IMR-90 (cell line): ENCODE measurements around the gene IL15RA. TPM values are rescaled to one million over a fixed set of nuclear protein-coding genes. Genes with fewer than 3 reads are reported as not detected.

ENCODE experiments used
- ATAC-seq: fragments of 200-7000 bp; cut with Tn5 transposase; 2 replicates; pipeline ENCODE4 v1.9.1; 2020; ENCODE audit warnings: low read depth, mild to moderate bottlenecking, moderate library complexity
- BruUV-seq: library from RNA; stranded (reverse); fragments of 400-500 nt; replicated peaks from 2 replicates; lab custom pipeline; 2021; lab: Mats Ljungman, UMichigan
- CTCF ChIA-PET: fragments of 300-600 bp; formaldehyde crosslinking; extraction: SDS; loops from one replicate; lab custom pipeline; 2021; ENCODE audit warnings: antibody characterized with exemption; lab: Yijun Ruan, JAX
- POLR2A ChIA-PET: fragments of 300-600 bp; sonication (Branson Sonifier 250); formaldehyde crosslinking; loops from one replicate; lab custom pipeline; 2022; ENCODE audit warnings: antibody characterized with exemption; ENCODE audit not compliant: unreplicated experiment; lab: Charles Lee
- DNase-seq: peaks from one replicate; pipeline ENCODE4 v3.0.0; 2013
- H2AFZ ChIP-seq: replicated peaks from 2 replicates; pipeline ENCODE3; 2013; ENCODE audit warnings: low read length, mild to moderate bottlenecking; ENCODE audit not compliant: poor library complexity
- H2AK5ac ChIP-seq: 2 replicates; pipeline ENCODE4 v1.6.1; 2013; ENCODE audit warnings: low read depth, low read length, inconsistent platforms
- H2AK9ac ChIP-seq: replicated peaks from 2 replicates; pipeline ENCODE3; 2013; ENCODE audit warnings: mild to moderate bottlenecking, low read depth, low read length, moderate library complexity; ENCODE audit not compliant: poor library complexity
- H2BK120ac ChIP-seq: 2 replicates; pipeline ENCODE4 v1.6.1; 2013; ENCODE audit warnings: low read depth, low read length, inconsistent platforms
- H2BK15ac ChIP-seq: 3 replicates; pipeline ENCODE4 v1.6.1; 2013; ENCODE audit warnings: low read depth, low read length, inconsistent platforms
- H2BK20ac ChIP-seq: 2 replicates; pipeline ENCODE4 v1.6.1; 2013; ENCODE audit warnings: low read depth, mild to moderate bottlenecking, inconsistent platforms, low read length, moderate library complexity
- H2BK5ac ChIP-seq: 2 replicates; pipeline ENCODE4 v1.6.1; 2013; ENCODE audit warnings: mild to moderate bottlenecking, low read depth, low read length, inconsistent platforms; ENCODE audit not compliant: poor library complexity, severe bottlenecking
- H3K14ac ChIP-seq: replicated peaks from 2 replicates; pipeline ENCODE4 v1.6.1; 2013; ENCODE audit warnings: low read depth, low read length, inconsistent platforms
- H3K18ac ChIP-seq: 2 replicates; pipeline ENCODE4 v1.6.1; 2013; ENCODE audit warnings: low read depth, low read length, control low read depth
- H3K23ac ChIP-seq: 2 replicates; pipeline ENCODE4 v1.6.1; 2013; ENCODE audit warnings: low read depth, low read length, inconsistent platforms
- H3K27ac ChIP-seq: 2 replicates; pipeline ENCODE4 v1.5.1; 2013; ENCODE audit warnings: mild to moderate bottlenecking, control low read depth, low read length; ENCODE audit not compliant: insufficient read depth
- H3K27me3 ChIP-seq: 2 replicates; pipeline ENCODE4 v1.6.1; 2013; ENCODE audit warnings: low read length; ENCODE audit not compliant: control insufficient read depth, insufficient read depth
- H3K36me3 ChIP-seq: 2 replicates; pipeline ENCODE4 v1.6.1; 2013; ENCODE audit warnings: low read length, mixed read lengths; ENCODE audit not compliant: control insufficient read depth, insufficient read depth
- H3K4ac ChIP-seq: 2 replicates; pipeline ENCODE4 v1.6.1; 2013; ENCODE audit warnings: low read depth, low read length, inconsistent platforms
- H3K4me1 ChIP-seq: 2 replicates; pipeline ENCODE4 v1.6.1; 2013; ENCODE audit warnings: low read length, mixed read lengths; ENCODE audit not compliant: control insufficient read depth, insufficient read depth
- H3K4me2 ChIP-seq: 2 replicates; pipeline ENCODE4 v1.6.1; 2013; ENCODE audit warnings: low read depth, mild to moderate bottlenecking, control low read depth, low read length, moderate library complexity
- H3K4me3 ChIP-seq: 2 replicates; pipeline ENCODE4 v1.5.1; 2013; ENCODE audit warnings: low read depth, mild to moderate bottlenecking, control low read depth, low read length, moderate library complexity; ENCODE audit not compliant: insufficient read depth
- H3K56ac ChIP-seq: 2 replicates; pipeline ENCODE4 v1.6.1; 2013; ENCODE audit warnings: low read length, inconsistent platforms; ENCODE audit not compliant: insufficient read depth; ENCODE audit errors: extremely low read depth
- H3K79me1 ChIP-seq, 2 experiments: 2 replicates each; pipeline ENCODE4 v1.6.1; 2013; ENCODE audit warnings: low read length in 2 of 2, inconsistent platforms in 1 of 2, low read depth in 1 of 2
- H3K9ac ChIP-seq: 2 replicates; pipeline ENCODE4 v1.6.1; 2013; ENCODE audit warnings: low read depth, low read length, control low read depth
- H3K9me1 ChIP-seq: 2 replicates; pipeline ENCODE4 v1.6.1; 2013; ENCODE audit warnings: low read length, inconsistent platforms; ENCODE audit not compliant: insufficient read depth
- H3K9me3 ChIP-seq: 2 replicates; pipeline ENCODE4 v1.6.1; 2013; ENCODE audit warnings: low read length; ENCODE audit not compliant: control insufficient read depth, insufficient read depth
- H4K20me1 ChIP-seq: 2 replicates; pipeline ENCODE4 v1.6.1; 2013; ENCODE audit warnings: low read length, inconsistent platforms; ENCODE audit not compliant: insufficient read depth
- H4K5ac ChIP-seq: 2 replicates; pipeline ENCODE4 v1.6.1; 2013; ENCODE audit warnings: mild to moderate bottlenecking, low read depth, low read length, control low read depth
- H4K8ac ChIP-seq, 2 experiments: 2 replicates each; pipeline ENCODE4 v1.6.1; 2013; ENCODE audit warnings: low read depth in 2 of 2, low read length in 2 of 2, control low read depth in 1 of 2, inconsistent platforms in 1 of 2
- H4K91ac ChIP-seq: 2 replicates; pipeline ENCODE4 v1.6.1; 2013; ENCODE audit warnings: low read depth, low read length, inconsistent platforms; ENCODE audit not compliant: insufficient read depth
- BHLHE40 ChIP-seq: fragments of 150-350 bp; IDR thresholded peaks from 2 replicates; pipeline ENCODE4 v1.6.1; 2016; ENCODE audit warnings: mild to moderate bottlenecking, low read depth, low read length
- CEBPB ChIP-seq: IDR thresholded peaks from 2 replicates; pipeline ENCODE4 v1.6.1; 2012; ENCODE audit warnings: low read depth, low read length, improper control_type of control experiment
- CHD1 ChIP-seq: IDR thresholded peaks from 2 replicates; pipeline ENCODE4 v1.6.1; 2012; ENCODE audit warnings: low read depth, low read length, improper control_type of control experiment
- FOS ChIP-seq: fragments of 150-350 bp; IDR thresholded peaks from 2 replicates; pipeline ENCODE4 v1.6.1; 2016; ENCODE audit warnings: low read depth, low read length
- MAFK ChIP-seq: IDR thresholded peaks from 2 replicates; pipeline ENCODE4 v1.6.1; 2012; ENCODE audit warnings: low read depth, low read length, improper control_type of control experiment
- MAZ ChIP-seq: IDR thresholded peaks from 2 replicates; pipeline ENCODE4 v1.6.1; 2012; ENCODE audit warnings: low read depth, mild to moderate bottlenecking, low read length, improper control_type of control experiment, moderate library complexity, borderline replicate concordance
- MXI1 ChIP-seq: IDR thresholded peaks from 2 replicates; pipeline ENCODE4 v1.6.1; 2012; ENCODE audit warnings: low read depth, mild to moderate bottlenecking, low read length, moderate library complexity, borderline replicate concordance
- NFE2L2 ChIP-seq: fragments of 150-350 bp; IDR thresholded peaks from 2 replicates; pipeline ENCODE4 v1.6.1; 2016; ENCODE audit warnings: low read depth, mild to moderate bottlenecking, low read length
- POLR2A ChIP-seq: IDR thresholded peaks from 2 replicates; pipeline ENCODE4 v1.6.1; 2012; ENCODE audit warnings: mild to moderate bottlenecking, low read depth, low read length
- RAD21 ChIP-seq: IDR thresholded peaks from 2 replicates; pipeline ENCODE4 v1.6.1; 2012; ENCODE audit warnings: low read length, improper control_type of control experiment
- RCOR1 ChIP-seq: IDR thresholded peaks from 2 replicates; pipeline ENCODE4 v1.6.1; 2012; ENCODE audit warnings: mild to moderate bottlenecking, low read length, improper control_type of control experiment; ENCODE audit not compliant: insufficient replicate concordance
- RFX5 ChIP-seq: IDR thresholded peaks from 2 replicates; pipeline ENCODE4 v1.8.0; 2012; ENCODE audit warnings: low read depth, mild to moderate bottlenecking, low read length, moderate library complexity
- SMC3 ChIP-seq: fragments of 150-350 bp; IDR thresholded peaks from 2 replicates; pipeline ENCODE4 v1.6.1; 2016; ENCODE audit warnings: low read depth, mild to moderate bottlenecking, antibody characterized with exemption, low read length, moderate library complexity
- WGBS, 2 experiments: methylation state at CpG; one replicate each; pipeline versions ENCODE4 v1.1.5 to v1.1.7; 2013; ENCODE audit warnings: missing lambda C conversion rate in 2 of 2; ENCODE audit not compliant: insufficient read length in 1 of 2; ENCODE audit errors: extremely low coverage in 2 of 2; 5-methylcytosine and 5-hydroxymethylcytosine counted together
- dilution Hi-C: fragments of 300-500 bp; cut with HindIII; formaldehyde crosslinking; loops from one replicate; pipeline ENCODE4 v1.14.3; 2018; ENCODE audit warnings: low sequenced_read_pairs; ENCODE audit not compliant: unreplicated experiment
- in situ Hi-C: fragments of 300-500 bp; cut with MboI; formaldehyde crosslinking; loops from 3 replicates; pipeline ENCODE4 v1.14.3; 2019; ENCODE audit warnings: low sequenced_read_pairs, inconsistent platforms, mixed read lengths
- intact Hi-C: fragments of 100-400 bp; cut with micrococcal nuclease; formaldehyde crosslinking; loops from 2 replicates; pipeline ENCODE4 v1.10.0; 2022
- polyA plus RNA-seq, 3 experiments: library from polyadenylated mRNA; depleted of rRNA; stranded (reverse); fragments of >200 nt; gene quantifications; 2 replicates each; pipeline ENCODE4 v1.2.3, GENCODE V29; 2012; ENCODE audit warnings: low replicate concordance in 1 of 3
- total RNA-seq: library from RNA; depleted of rRNA; stranded (reverse); fragments of >200 nt; gene quantifications from 2 replicates; pipeline ENCODE4 v1.2.3, GENCODE V29; 2012
- TF ChIP-seq, protein P1 (sequence below): fragments of 150-350 bp; IDR thresholded peaks from 2 replicates; pipeline ENCODE4 v1.6.1; 2017; ENCODE audit warnings: mild to moderate bottlenecking, antibody characterized with exemption, low read length, low read depth
- TF ChIP-seq, protein P2 (sequence below): conservative IDR thresholded peaks from 2 replicates; pipeline ENCODE4 v1.5.1; 2012; ENCODE audit warnings: mild to moderate bottlenecking, low read depth, low read length, improper control_type of control experiment

Gene IL15RA
- total and polyA plus RNA-seq, 2 of the 4 experiments (the other 2 are of a cell fraction): 2.0 to 7.6 TPM

DNA sequence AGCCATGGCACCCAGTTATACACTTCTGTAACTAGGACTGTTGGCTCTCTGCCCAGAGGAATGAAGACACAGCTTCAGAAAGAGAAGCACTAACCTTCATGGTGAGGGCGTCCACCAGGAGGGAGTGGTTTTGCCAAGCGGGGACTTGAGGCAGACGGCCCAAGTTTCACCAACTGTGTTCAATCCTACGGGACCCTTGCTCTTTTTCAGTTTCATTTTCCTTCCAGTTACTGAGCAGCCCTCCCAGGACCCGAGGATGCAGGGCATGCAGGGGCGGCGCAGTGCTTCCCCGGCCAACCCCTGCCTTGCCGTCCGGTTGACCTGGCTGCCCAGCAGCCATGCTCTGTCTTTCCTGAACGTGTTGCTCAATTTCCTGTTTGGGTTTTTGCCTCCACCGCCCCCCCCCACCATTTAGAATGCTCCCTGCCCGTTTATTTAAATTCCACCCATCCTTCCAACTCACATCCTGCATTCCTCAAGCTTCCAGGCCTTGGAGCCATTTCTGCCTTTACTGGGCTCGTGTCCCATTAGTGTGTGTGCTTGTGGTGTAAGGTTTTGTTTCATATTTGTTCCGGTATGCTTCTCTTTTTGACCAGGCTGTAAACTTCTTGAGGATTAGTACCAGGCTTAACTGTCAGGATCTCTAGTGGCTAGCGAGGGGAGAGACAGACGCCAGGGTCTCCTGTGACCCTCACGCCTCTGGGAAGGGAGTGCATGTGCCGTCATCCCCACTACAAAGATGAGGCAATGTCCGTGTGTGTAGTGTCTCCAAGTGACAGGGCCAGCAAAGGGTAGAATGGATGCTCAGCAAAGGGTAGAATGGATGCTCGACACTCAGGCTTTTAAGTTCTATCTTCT is 31.6 kb downstream of the IL15RA start:
- H4K5ac ChIP-seq: peak overlapping the region; percentile 96
- POLR2A ChIA-PET: interaction anchor here (0.9 kb wide), 1 partner anchor 15 kb away, joined by 18 read pairs; no protein-coding TSS in a partner anchor
- H3K27ac ChIP-seq: peak overlapping the region; percentile 99
- no TSS peak for BruUV-seq
- H3K18ac ChIP-seq: peak overlapping the region; percentile 98
- dilution Hi-C loops: no loop called here
- H4K20me1 ChIP-seq: no peaks in the 10 kb centered on the region
- ATAC-seq (peak; percentile 71), DNase-seq (peak; percentile 97)
- 21% methylated on average over 6 of the region's 21 CpGs; no CpG with 5 or more reads in 1 of the 2 experiments for WGBS, 2 experiments
- no peaks in the 10 kb centered on the region for H3K27me3 ChIP-seq
- H4K8ac ChIP-seq: peak overlapping the region; percentile 90 to 99
- H2AFZ ChIP-seq: peak overlapping the region; percentile 93
- intact Hi-C loops: loop anchor here (2.0 kb wide), 1 partner anchor 31 kb away; the partner anchor contains the start of gene IL15RA
- H4K91ac ChIP-seq: peak overlapping the region; percentile 100
- in situ Hi-C loops: no loop called here
- H2BK20ac ChIP-seq: peak overlapping the region; percentile 100
- H3K36me3 ChIP-seq: no peaks in the 10 kb centered on the region
- H2BK120ac ChIP-seq: peak overlapping the region; percentile 100
- H3K4me1 ChIP-seq: peaks cover 31% of the 10 kb centered on the region
- H3K4me3 ChIP-seq: 0 out of 2 replicates have a peak overlapping the region, but pooled peaks have one; percentile 4
- TF ChIP-seq SMC3: no peak
- TF ChIP-seq BHLHE40: peak; percentile 62
- TF ChIP-seq POLR2A: peak; percentile 48; the same call in 1 of the 2 replicates
- TF ChIP-seq RAD21: no peak
- TF ChIP-seq, protein P1, sequence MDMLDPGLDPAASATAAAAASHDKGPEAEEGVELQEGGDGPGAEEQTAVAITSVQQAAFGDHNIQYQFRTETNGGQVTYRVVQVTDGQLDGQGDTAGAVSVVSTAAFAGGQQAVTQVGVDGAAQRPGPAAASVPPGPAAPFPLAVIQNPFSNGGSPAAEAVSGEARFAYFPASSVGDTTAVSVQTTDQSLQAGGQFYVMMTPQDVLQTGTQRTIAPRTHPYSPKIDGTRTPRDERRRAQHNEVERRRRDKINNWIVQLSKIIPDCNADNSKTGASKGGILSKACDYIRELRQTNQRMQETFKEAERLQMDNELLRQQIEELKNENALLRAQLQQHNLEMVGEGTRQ: no peak
- TF ChIP-seq MXI1: no peak
- no peak for TF ChIP-seq CHD1
- no peak for TF ChIP-seq MAZ
- TF ChIP-seq, protein P2, sequence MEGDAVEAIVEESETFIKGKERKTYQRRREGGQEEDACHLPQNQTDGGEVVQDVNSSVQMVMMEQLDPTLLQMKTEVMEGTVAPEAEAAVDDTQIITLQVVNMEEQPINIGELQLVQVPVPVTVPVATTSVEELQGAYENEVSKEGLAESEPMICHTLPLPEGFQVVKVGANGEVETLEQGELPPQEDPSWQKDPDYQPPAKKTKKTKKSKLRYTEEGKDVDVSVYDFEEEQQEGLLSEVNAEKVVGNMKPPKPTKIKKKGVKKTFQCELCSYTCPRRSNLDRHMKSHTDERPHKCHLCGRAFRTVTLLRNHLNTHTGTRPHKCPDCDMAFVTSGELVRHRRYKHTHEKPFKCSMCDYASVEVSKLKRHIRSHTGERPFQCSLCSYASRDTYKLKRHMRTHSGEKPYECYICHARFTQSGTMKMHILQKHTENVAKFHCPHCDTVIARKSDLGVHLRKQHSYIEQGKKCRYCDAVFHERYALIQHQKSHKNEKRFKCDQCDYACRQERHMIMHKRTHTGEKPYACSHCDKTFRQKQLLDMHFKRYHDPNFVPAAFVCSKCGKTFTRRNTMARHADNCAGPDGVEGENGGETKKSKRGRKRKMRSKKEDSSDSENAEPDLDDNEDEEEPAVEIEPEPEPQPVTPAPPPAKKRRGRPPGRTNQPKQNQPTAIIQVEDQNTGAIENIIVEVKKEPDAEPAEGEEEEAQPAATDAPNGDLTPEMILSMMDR: no peak
- TF ChIP-seq RFX5: no peak
- TF ChIP-seq CEBPB: peak; percentile 93
- TF ChIP-seq FOS: no peak
- TF ChIP-seq NFE2L2: peak; percentile 24; the same call in 1 of the 2 replicates
- TF ChIP-seq RCOR1: no peak
- no peak for TF ChIP-seq MAFK
- peak overlapping the region; percentile 98 for H2BK5ac ChIP-seq
- peak overlapping the region; percentile 87 for H3K56ac ChIP-seq
- peak overlapping the region; percentile 82 for H3K4me2 ChIP-seq
- peak overlapping the region; percentile 98 for H3K14ac ChIP-seq
- H3K9me3 ChIP-seq: no peaks in the 10 kb centered on the region
- H3K9ac ChIP-seq: peak overlapping the region; percentile 74
- CTCF ChIA-PET: interaction anchor here (0.6 kb wide), 1 partner anchor 144 kb away, joined by 5 read pairs; no protein-coding TSS in a partner anchor
- H3K23ac ChIP-seq: peak overlapping the region; percentile 98
- H2AK9ac ChIP-seq: peak overlapping the region; percentile 92
- peak overlapping the region; percentile 99 for H2AK5ac ChIP-seq
- peak overlapping the region; percentile 99 for H2BK15ac ChIP-seq
- peaks cover 0 to 23% of the 10 kb centered on the region in 2 experiments; a peak in 3 of 4 replicates for H3K79me1 ChIP-seq
- peak overlapping the region; percentile 99 for H3K4ac ChIP-seq
- peaks cover 19% of the 10 kb centered on the region for H3K9me1 ChIP-seq
